ENCODE data around the gene TPM3. TPM values are rescaled to one million over a fixed set of nuclear protein-coding genes. Genes with fewer than 3 reads are reported as not detected.
"Not testable (repeated sequence)": the region's sequence is repeated elsewhere in the genome, so short reads cannot be mapped to it uniquely, and the experiment has no call there.

Gene TPM3
- total RNA-seq, 2 experiments from 2014 or later: 235 to 420 TPM

GRCh38 chr1:154236855-154237254 is 45.0 kb upstream of the TPM3 start:
- H4K20me1 ChIP-seq (ENCODE audit: insufficient read depth, low read length): peaks cover 4% of the 10 kb centered on the region
- H3K36me3 ChIP-seq (ENCODE audit: insufficient read depth, low read length): peaks cover 98% of the 10 kb centered on the region
- no peak for DNase-seq (ENCODE audit: low spot score)
- TF ChIP-seq EZH2phosphoT487 (IDR thresholded peaks at IDR 0.05; ENCODE audit: borderline replicate concordance, low read depth, low read length) (no peak), CTCF (conservative IDR thresholded peaks at IDR 0.05; ENCODE audit: low read length) (no peak)
- H3K9me3 ChIP-seq (ENCODE audit: low read length): no peaks in the 10 kb centered on the region
- BruUV-seq (replicated peaks): no TSS peak
- no peaks in the 10 kb centered on the region for H3K9me2 ChIP-seq (ENCODE audit: insufficient read depth, low read length)
- H3K4me3 ChIP-seq (ENCODE audit: low read depth, low read length, poor library complexity, severe bottlenecking): no peak overlapping the region
- CTCF ChIA-PET (ENCODE audit: unreplicated experiment): no interaction called here
- no peak overlapping the region for H2AFZ ChIP-seq (ENCODE audit: low read length)
- no peak overlapping the region for H3K27ac ChIP-seq (ENCODE audit: low read depth, low read length, poor library complexity, severe bottlenecking)
- POLR2A ChIA-PET: no interaction called here
- intact Hi-C loops (cut with micrococcal nuclease; ENCODE audit: unreplicated experiment): no loop called here
- no peaks in the 10 kb centered on the region for H3K4me1 ChIP-seq (ENCODE audit: insufficient read depth, low read length, poor library complexity, severe bottlenecking)
- peaks cover 42% of the 10 kb centered on the region for H3K79me2 ChIP-seq (ENCODE audit: insufficient read depth, low read depth, low read length)
- no peak overlapping the region for H3K4me2 ChIP-seq (ENCODE audit: low read length)

- DNase-seq (ENCODE audit: low spot score); H3K4me2 ChIP-seq (ENCODE audit: low read length); H3K4me1 ChIP-seq (ENCODE audit: insufficient read depth, low read length, poor library complexity, severe bottlenecking); CTCF ChIA-PET (ENCODE audit: unreplicated experiment); H3K4me3 ChIP-seq (ENCODE audit: low read depth, low read length, poor library complexity, severe bottlenecking); H3K27ac ChIP-seq (ENCODE audit: low read depth, low read length, poor library complexity, severe bottlenecking); intact Hi-C loops (cut with micrococcal nuclease; ENCODE audit: unreplicated experiment); BruUV-seq (replicated peaks); H4K20me1 ChIP-seq (ENCODE audit: insufficient read depth, low read length); H3K9me2 ChIP-seq (ENCODE audit: insufficient read depth, low read length); POLR2A ChIA-PET; H2AFZ ChIP-seq (ENCODE audit: low read length); H3K9me3 ChIP-seq (ENCODE audit: low read length): not testable (repeated sequence)
- H3K36me3 ChIP-seq (ENCODE audit: insufficient read depth, low read length): peaks cover 98% of the 10 kb centered on the region
- peaks cover 46% of the 10 kb centered on the region; the same call in 1 of the 2 replicates for H3K79me2 ChIP-seq (ENCODE audit: insufficient read depth, low read depth, low read length)
Measured at GRCh38 chr1:154233127-154233526, 41.2 kb upstream of the TPM3 start.

DNA sequence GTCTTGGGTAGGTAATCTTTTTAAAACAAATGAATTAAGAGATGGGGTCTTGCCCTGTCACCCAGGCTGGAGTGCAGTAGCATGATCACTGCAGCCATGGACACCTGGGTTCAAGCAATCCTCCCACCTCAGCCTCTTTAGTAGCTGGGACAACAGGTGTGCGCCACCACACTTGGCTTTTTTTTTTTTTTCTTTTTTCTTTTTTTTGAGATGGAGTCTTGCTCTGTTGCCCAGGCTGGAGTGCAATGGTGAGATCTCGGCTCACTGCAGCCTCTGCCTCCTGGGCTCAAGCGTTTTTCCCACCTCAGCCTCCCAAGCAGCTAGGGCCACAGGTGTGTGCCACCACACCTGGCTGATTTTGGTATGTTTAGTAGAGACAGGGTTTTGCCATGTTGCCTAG is 39.2 kb upstream of the TPM3 start:
- Histone ChIP-seq H3K79me2 (ENCODE audit: insufficient read depth, low read depth, low read length) (peaks cover 53% of the 10 kb centered on the region), H3K36me3 (ENCODE audit: insufficient read depth, low read length) (peaks cover 98% of the 10 kb centered on the region)
- H3K4me2 ChIP-seq (ENCODE audit: low read length); H3K9me3 ChIP-seq (ENCODE audit: low read length); H2AFZ ChIP-seq (ENCODE audit: low read length); H3K4me1 ChIP-seq (ENCODE audit: insufficient read depth, low read length, poor library complexity, severe bottlenecking); H3K27ac ChIP-seq (ENCODE audit: low read depth, low read length, poor library complexity, severe bottlenecking); intact Hi-C loops (cut with micrococcal nuclease; ENCODE audit: unreplicated experiment); H3K9me2 ChIP-seq (ENCODE audit: insufficient read depth, low read length); DNase-seq (ENCODE audit: low spot score); H3K4me3 ChIP-seq (ENCODE audit: low read depth, low read length, poor library complexity, severe bottlenecking); CTCF ChIA-PET (ENCODE audit: unreplicated experiment); H4K20me1 ChIP-seq (ENCODE audit: insufficient read depth, low read length); BruUV-seq (replicated peaks): not testable (repeated sequence)
- POLR2A ChIA-PET: interaction anchor here (0.5 to 1.2 kb wide), 3 partner anchors 10 to 152 kb away, joined by 3 to 4 read pairs (median 3); no protein-coding TSS in a partner anchor

- DNase-seq (ENCODE audit: low spot score): no peak
- CTCF ChIA-PET (ENCODE audit: unreplicated experiment): no interaction called here
- Histone ChIP-seq H3K79me2 (ENCODE audit: insufficient read depth, low read depth, low read length) (peaks cover 87% of the 10 kb centered on the region), H2AFZ (ENCODE audit: low read length) (no peak overlapping the region), H4K20me1 (ENCODE audit: insufficient read depth, low read length) (peaks cover 28% of the 10 kb centered on the region; the same call in 1 of the 2 replicates), H3K27ac (ENCODE audit: low read depth, low read length, poor library complexity, severe bottlenecking) (no peak overlapping the region), H3K36me3 (ENCODE audit: insufficient read depth, low read length) (peaks cover 90% of the 10 kb centered on the region), H3K4me1 (ENCODE audit: insufficient read depth, low read length, poor library complexity, severe bottlenecking) (peaks cover 23% of the 10 kb centered on the region), H3K4me2 (ENCODE audit: low read length) (no peak overlapping the region), H3K9me3 (ENCODE audit: low read length) (peaks cover 8% of the 10 kb centered on the region; the same call in 1 of the 2 replicates), H3K9me2 (ENCODE audit: insufficient read depth, low read length) (no peaks in the 10 kb centered on the region), H3K4me3 (ENCODE audit: low read depth, low read length, poor library complexity, severe bottlenecking) (no peak overlapping the region)
- intact Hi-C loops (cut with micrococcal nuclease; ENCODE audit: unreplicated experiment): no loop called here
- POLR2A ChIA-PET: no interaction called here
- no TSS peak for BruUV-seq (replicated peaks)
- TF ChIP-seq CTCF (conservative IDR thresholded peaks at IDR 0.05; ENCODE audit: low read length): no peak
Measured at GRCh38 chr1:154225370-154225769, 33.5 kb upstream of the TPM3 start.

Measured in OCI-LY7 (cell line).